CD4-positive, alpha-beta T cell treated with Interferon alpha-2 for 1 hour (primary cell): ENCODE data around the gene USP34.
"Not testable (repeated sequence)": the region's sequence is repeated elsewhere in the genome, so short reads cannot be mapped to it uniquely, and the experiment has no call there.

Experiments used
- DNase-seq, 2 donors: peaks; one replicate each; pipeline ENCODE4 v3.0.0-alpha.2; 2020 to 2022

The USP34 gene, protein sequence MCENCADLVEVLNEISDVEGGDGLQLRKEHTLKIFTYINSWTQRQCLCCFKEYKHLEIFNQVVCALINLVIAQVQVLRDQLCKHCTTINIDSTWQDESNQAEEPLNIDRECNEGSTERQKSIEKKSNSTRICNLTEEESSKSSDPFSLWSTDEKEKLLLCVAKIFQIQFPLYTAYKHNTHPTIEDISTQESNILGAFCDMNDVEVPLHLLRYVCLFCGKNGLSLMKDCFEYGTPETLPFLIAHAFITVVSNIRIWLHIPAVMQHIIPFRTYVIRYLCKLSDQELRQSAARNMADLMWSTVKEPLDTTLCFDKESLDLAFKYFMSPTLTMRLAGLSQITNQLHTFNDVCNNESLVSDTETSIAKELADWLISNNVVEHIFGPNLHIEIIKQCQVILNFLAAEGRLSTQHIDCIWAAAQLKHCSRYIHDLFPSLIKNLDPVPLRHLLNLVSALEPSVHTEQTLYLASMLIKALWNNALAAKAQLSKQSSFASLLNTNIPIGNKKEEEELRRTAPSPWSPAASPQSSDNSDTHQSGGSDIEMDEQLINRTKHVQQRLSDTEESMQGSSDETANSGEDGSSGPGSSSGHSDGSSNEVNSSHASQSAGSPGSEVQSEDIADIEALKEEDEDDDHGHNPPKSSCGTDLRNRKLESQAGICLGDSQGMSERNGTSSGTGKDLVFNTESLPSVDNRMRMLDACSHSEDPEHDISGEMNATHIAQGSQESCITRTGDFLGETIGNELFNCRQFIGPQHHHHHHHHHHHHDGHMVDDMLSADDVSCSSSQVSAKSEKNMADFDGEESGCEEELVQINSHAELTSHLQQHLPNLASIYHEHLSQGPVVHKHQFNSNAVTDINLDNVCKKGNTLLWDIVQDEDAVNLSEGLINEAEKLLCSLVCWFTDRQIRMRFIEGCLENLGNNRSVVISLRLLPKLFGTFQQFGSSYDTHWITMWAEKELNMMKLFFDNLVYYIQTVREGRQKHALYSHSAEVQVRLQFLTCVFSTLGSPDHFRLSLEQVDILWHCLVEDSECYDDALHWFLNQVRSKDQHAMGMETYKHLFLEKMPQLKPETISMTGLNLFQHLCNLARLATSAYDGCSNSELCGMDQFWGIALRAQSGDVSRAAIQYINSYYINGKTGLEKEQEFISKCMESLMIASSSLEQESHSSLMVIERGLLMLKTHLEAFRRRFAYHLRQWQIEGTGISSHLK (N-terminal part only)

DNA sequence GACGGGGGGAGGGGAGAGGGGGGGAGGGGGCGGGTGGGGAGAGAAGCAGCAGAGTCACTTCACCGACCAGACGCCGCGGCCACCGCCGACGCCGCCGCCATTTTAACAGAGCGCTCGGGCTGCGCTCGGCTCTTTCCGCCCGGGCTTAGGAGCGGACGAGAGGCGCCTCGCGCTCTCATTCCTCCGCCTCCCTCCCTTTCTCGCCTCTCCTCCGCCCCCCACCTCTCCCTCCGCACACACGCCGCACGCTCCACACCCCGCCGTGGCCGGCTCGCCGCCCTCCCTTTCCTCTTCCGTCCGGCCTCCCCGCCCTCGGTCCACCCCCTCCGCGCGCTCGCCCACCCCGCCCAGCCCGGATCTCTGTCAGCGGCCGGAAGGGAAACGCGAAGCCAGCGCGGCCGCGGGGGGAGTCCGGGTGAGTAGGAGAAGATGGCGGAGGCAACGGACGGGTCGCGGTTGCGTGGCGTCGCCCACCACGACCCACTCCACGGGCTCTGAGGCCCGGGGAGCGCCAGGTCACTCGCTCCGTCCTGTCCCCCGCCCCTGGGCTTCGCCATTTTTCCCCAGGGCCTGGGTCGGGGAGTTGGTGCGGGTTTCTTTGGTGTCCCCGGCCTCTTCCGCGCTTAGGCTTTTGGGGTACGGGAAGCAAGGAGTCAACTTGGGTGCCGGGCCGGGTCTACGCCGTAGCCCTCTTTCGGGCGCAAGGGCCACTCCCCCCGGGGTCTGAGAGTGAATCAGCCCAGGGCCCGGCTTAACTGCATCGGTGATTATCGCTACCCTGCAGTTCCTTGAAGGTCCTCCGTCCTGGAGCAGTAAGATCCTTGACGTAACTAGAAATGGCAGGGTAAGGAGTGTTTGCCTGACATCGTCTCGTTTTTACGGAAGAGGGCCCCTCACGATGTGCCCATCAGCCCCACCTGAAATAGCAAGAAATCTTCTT lies at the start of gene USP34:
Gene USP34 (minus strand): TSS at position 123 of the 940 bp plus-strand sequence. CDS start 395 bp downstream, outside the sequence.
- DNase-seq = peak; percentile 96

DNA sequence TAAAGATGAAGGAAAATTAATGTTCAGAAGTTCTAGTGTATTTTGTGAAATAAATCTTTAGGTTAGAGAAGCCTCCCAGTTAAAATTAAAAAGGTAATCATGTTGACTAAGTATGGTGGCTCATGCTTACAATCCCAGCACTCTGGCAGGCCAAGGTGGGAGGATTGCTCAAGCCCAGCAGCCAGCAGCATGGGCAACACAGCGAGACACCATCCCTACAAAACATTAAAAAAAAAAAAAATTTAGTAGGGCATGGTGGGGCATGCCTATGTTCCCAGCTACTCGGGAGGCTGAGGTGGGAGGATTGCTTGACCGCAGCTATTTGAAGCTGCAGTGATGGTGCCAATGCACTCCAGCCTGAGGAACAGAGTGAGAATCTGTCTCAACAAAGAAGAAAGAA lies 49.4 kb upstream of the USP34 start:
- DNase-seq = no peak

- no peak for DNase-seq
Observed at GRCh38 chr2:61512768-61513398, 42.0 kb upstream of the USP34 start.

GRCh38 chr2:61510674-61511671 lies 40.1 kb upstream of the USP34 start:
- no peak for DNase-seq

DNA sequence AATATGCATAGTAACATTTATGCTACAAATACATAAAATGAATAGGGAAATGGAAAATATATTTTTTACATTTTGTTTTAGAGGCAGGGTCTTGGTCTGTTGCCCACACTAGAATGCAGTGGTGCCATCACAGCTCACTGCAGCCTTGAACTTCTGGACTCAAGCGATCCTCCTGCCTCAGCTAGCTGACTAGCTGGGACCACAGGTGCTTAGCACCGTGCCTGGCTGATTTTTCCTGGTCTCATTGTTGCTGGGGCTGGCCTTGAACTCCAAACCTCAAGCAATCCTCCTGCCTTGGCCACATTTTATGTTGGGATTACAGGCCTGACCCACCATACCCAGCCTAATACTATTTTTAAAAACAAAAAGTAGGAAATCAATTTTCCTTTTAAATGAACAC lies 34.1 kb upstream of the USP34 start:
- no peak for DNase-seq

DNA sequence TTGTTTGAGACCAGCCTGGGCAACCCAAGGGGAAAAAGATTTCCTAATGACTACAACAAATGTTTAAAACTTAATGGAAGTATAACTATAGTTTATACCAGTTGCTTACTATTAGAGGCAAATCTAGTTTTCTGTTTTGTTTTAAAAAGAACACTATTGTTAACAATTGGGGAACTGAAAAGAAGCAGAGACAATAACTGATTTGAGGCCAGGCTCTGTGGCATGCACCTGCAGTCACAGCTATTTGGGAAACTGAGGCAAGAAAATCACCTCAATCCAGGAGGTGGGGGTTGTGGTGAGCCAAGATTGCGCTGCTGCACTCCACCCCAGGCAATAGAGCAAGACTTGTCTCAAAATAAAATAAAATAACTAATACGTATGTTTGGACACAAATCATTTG lies 28.2 kb upstream of the USP34 start:
- no peak for DNase-seq

- peak in 1 of 2 donors; percentile 39 for DNase-seq
Observed at GRCh38 chr2:61493523-61493942, 22.6 kb upstream of the USP34 start.

- DNase-seq = no peak
Observed at GRCh38 chr2:61492476-61492875, 21.6 kb upstream of the USP34 start.

- no peak for DNase-seq
Observed at GRCh38 chr2:61485281-61485680, 14.4 kb upstream of the USP34 start.

GRCh38 chr2:61478086-61478485 lies 7.2 kb upstream of the USP34 start:
- no peak for DNase-seq

DNA sequence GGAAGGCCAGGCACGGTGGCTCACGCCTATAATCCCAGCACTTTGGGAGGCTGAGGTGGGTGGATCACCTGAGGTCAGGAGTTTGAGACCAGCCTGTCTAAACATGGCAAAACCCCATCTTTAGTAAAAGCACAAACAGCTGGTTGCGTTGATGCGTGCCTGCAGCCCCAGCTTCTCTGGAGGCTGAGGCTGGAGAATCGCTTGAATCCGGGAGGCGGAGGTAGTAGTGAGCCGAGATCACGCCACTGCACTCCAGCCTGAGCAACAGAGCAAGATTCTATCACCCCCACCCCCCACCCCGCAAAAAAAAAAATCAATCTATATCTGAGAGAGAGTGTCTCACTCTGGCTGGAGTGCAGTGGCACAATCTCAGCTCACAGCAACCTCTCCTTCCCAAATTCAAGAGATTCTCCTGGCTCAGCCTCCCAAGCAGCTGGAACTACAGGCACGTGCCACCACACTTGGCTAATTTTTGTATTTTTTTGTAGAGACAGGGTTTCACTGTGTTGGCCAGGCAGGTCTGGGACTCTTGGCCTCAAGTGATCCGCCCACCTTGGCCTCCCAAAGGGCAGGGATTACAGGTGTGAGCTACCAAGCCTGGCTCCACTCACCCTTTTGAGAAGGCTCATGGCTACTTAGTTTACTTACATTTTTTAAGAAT lies 6.2 kb upstream of the USP34 start:
- not testable (repeated sequence) for DNase-seq

DNA sequence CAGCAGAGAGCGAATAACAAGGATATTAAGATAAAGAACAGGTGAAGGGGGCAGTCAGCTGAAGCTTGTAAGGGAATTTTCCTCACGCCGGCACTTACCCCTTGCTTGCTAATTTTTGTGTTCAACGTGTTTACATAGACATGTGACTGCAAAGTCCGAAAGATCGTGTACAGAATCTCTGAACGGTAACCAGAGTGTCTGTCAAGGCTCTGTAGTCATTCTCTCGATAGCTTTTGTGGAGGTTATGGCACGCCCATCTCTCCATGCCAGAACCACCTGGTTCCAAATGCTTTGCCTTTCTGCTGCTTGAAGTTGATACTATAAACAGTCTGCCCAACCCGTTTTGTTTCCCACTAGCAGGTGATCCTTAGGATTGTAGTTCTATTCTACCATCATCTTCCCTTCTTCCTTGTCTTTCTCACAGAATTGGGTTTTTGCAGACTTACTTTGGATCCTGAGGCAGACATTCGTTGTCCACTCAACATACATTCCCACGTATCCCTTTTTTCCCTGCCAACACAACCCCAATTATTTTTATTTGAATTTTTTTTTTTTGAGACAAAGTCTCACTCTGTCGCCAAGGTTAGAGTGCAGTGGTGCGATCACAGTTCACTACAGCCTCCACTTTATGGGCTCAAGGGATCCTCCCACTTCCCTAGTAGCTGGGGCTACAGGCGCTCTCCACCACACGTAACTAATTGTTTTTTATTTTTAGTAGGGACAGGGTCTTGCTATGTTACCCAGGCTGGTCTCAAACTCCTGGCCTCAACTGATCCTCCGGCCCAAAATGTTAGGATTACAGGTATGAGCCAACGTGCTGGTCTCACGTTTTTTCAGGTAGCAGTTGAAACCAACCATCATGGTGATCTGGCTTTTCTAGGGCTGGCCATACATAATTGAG lies 1.3 kb upstream of the USP34 start:
- DNase-seq = peak in 1 of 2 donors; percentile 50

GRCh38 chr2:61470122-61470951 lies 550 bp downstream of the USP34 start:
- peak; percentile 82 to 88 for DNase-seq

- no peak for DNase-seq
Observed at GRCh38 chr2:61469424-61470121, 1.3 kb downstream of the USP34 start.

GRCh38 chr2:61468231-61468630 lies 2.7 kb downstream of the USP34 start:
- DNase-seq = not testable (repeated sequence)

DNA sequence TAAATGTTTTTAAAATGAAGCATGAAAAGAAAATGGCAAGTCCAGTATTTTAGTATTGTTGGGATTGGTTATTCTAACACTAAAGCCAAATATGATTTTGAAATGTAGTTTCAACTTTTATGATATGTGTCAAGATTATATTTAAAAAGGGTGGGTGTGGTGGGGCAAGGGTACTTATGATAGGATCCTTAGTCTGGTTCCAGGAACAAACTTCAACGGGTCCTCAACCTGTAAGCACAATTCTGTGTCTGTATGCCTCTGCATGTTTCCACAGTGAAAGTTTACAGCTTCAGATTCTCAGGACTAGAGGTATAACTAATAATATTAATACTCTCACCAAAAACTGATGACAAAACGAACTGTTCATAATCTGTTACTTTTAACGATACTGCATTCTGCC lies 5.8 kb downstream of the USP34 start:
- no peak for DNase-seq
